ENCODE measurements around the gene OBP2A.

GRCh38 chr9:135568026-135568425, 22.1 kb downstream of the OBP2A start:
- TF ChIP-seq CREB1 (IDR thresholded peaks at IDR 0.05; ENCODE audit: low read depth) = no peak
- TF ChIP-seq TAF1 (IDR thresholded peaks at IDR 0.05; ENCODE audit: low read depth) = no peak
- TF ChIP-seq MAX (IDR thresholded peaks at IDR 0.05) = no peak
- no peak for TF ChIP-seq NFIC (IDR thresholded peaks at IDR 0.05)
- no peak for TF ChIP-seq USF1 (IDR thresholded peaks at IDR 0.05)
- no peak for TF ChIP-seq YY1 (IDR thresholded peaks at IDR 0.05; ENCODE audit: low read depth)
- no peak for TF ChIP-seq EP300 (IDR thresholded peaks at IDR 0.05; ENCODE audit: borderline replicate concordance)
- TF ChIP-seq TEAD4 (IDR thresholded peaks at IDR 0.05) = no peak
- no peak for TF ChIP-seq REST (IDR thresholded peaks at IDR 0.05; ENCODE audit: low read depth)
- no peak for TF ChIP-seq RAD21 (IDR thresholded peaks at IDR 0.05; ENCODE audit: low read depth)
